Neural crest cell (in vitro differentiated cells): ENCODE data around the gene MAP3K7. TPM values are rescaled to one million over a fixed set of nuclear protein-coding genes. Genes with fewer than 3 reads are reported as not detected.

Experiments
- DNase-seq: peaks from one replicate; pipeline ENCODE4 v3.0.0; 2021; ENCODE audit warnings: low read depth, mixed read lengths, low spot score
- H3K27ac Mint-ChIP-seq: one replicate; pipeline ENCODE4 v1.8.0; 2021; ENCODE audit warnings: mild to moderate bottlenecking, mixed read lengths; ENCODE audit not compliant: unreplicated experiment
- H3K27me3 Mint-ChIP-seq: 2 replicates; pipeline ENCODE4 v1.8.0; 2021; ENCODE audit warnings: low read depth, mild to moderate bottlenecking, mixed read lengths
- H3K36me3 Mint-ChIP-seq: 2 replicates; pipeline ENCODE4 v1.8.0; 2021; ENCODE audit warnings: low read depth, mild to moderate bottlenecking, mixed read lengths
- H3K4me1 Mint-ChIP-seq: 2 replicates; pipeline ENCODE4 v1.8.0; 2021; ENCODE audit warnings: mixed read lengths
- H3K4me3 Mint-ChIP-seq: one replicate; pipeline ENCODE4 v1.8.0; 2021; ENCODE audit warnings: mild to moderate bottlenecking, mixed read lengths
- H3K9me3 Mint-ChIP-seq: 2 replicates; pipeline ENCODE4 v1.8.0; 2021; ENCODE audit warnings: mixed read lengths
- total RNA-seq: library from RNA; stranded (reverse); gene quantifications from 2 replicates; pipeline ENCODE4 v1.2.1, GENCODE V29; 2021
- TF ChIP-seq, protein P1 (sequence below): fragments of 200-600 bp; sonication (generic); conservative IDR thresholded peaks from 2 replicates; pipeline ENCODE4 v1.5.0; 2021; ENCODE audit warnings: antibody characterized with exemption, mild to moderate bottlenecking

MAP3K7 gene
- total RNA-seq, 1 donor from 2014 or later: 37.9 TPM

DNA sequence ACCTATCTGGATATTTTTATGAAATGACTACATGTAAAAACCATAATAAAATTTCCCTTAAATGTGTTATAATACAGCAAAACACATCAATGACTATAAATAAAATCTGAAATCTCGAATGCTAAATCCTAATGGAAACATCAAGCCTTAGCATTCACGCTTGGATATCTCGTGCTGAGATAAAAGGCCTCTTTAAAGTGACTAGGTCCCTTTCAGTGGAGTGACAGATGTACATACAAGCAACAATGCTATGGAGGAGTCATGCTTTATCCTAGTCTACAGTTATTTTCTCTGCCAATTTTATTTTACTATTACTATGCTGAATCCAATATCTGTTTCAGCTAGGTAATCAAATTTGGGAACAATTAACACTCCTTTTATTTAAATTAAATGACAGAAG lies 72.4 kb downstream of the MAP3K7 start:
- H3K4me1 Mint-ChIP-seq: peaks cover 8% of the 10 kb centered on the region
- TF ChIP-seq, protein P1, sequence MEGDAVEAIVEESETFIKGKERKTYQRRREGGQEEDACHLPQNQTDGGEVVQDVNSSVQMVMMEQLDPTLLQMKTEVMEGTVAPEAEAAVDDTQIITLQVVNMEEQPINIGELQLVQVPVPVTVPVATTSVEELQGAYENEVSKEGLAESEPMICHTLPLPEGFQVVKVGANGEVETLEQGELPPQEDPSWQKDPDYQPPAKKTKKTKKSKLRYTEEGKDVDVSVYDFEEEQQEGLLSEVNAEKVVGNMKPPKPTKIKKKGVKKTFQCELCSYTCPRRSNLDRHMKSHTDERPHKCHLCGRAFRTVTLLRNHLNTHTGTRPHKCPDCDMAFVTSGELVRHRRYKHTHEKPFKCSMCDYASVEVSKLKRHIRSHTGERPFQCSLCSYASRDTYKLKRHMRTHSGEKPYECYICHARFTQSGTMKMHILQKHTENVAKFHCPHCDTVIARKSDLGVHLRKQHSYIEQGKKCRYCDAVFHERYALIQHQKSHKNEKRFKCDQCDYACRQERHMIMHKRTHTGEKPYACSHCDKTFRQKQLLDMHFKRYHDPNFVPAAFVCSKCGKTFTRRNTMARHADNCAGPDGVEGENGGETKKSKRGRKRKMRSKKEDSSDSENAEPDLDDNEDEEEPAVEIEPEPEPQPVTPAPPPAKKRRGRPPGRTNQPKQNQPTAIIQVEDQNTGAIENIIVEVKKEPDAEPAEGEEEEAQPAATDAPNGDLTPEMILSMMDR: no peak
- peaks cover 10% of the 10 kb centered on the region for H3K36me3 Mint-ChIP-seq
- H3K9me3 Mint-ChIP-seq: no peaks in the 10 kb centered on the region
- no peak for DNase-seq
- H3K27ac Mint-ChIP-seq: no peak overlapping the region
- no peak overlapping the region for H3K4me3 Mint-ChIP-seq
- H3K27me3 Mint-ChIP-seq: no peaks in the 10 kb centered on the region

DNA sequence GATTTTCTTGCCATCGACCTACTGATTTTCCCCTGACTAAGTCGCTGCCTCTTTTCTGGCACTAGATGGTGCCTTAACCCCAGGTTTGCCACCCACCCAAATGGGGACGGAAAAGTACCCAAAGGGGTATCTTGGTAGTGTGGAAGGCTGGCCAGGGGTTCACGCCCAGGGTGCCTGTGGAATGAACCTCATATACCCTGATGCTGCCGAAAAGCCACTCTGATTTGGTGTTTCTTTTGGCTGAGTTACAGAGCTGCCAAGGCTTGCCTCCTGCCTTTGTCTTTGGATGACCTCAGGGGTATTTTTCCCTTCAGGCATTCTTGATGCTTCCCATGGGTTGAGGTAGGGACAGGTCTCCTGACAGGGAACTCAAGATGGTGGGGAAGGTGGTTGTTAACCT lies 78.1 kb downstream of the MAP3K7 start:
- Mint-ChIP-seq H3K27ac (no peak overlapping the region), H3K4me3 (no peak overlapping the region), H3K27me3 (no peaks in the 10 kb centered on the region), H3K9me3 (no peaks in the 10 kb centered on the region), H3K36me3 (peaks cover 10% of the 10 kb centered on the region), H3K4me1 (no peaks in the 10 kb centered on the region)
- TF ChIP-seq, protein P1: no peak
- no peak for DNase-seq

DNA sequence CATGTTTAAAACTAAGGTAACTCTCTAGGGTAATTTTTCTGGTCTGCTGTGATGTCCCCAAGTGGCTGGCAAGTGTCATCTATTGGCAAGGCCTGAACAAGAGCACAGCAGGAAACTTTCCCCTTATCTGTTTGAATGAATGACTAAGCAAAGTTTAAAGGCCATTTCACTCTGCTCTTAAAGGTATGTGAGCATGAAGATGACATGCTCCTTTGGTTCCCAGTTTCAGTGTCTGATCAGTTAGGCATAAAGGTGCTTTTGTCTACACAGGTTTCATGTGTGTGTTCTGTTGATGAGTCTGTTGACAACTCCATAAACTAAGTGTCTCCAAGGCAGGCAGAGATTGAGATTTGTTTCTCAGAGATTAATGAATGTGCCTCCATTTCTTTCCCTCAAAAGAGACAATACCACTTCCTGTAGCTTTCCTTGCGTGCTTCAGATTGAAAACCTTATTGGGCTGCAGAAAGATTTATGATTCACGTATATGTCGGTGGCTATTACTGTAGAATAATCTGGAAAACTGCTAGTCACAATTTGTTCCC lies 83.9 kb downstream of the MAP3K7 start:
- TF ChIP-seq, protein P1: no peak
- Mint-ChIP-seq H3K4me3 (no peak overlapping the region), H3K4me1 (peaks cover 9% of the 10 kb centered on the region), H3K9me3 (no peaks in the 10 kb centered on the region), H3K36me3 (no peaks in the 10 kb centered on the region), H3K27me3 (no peaks in the 10 kb centered on the region), H3K27ac (no peak overlapping the region)
- no peak for DNase-seq

DNA sequence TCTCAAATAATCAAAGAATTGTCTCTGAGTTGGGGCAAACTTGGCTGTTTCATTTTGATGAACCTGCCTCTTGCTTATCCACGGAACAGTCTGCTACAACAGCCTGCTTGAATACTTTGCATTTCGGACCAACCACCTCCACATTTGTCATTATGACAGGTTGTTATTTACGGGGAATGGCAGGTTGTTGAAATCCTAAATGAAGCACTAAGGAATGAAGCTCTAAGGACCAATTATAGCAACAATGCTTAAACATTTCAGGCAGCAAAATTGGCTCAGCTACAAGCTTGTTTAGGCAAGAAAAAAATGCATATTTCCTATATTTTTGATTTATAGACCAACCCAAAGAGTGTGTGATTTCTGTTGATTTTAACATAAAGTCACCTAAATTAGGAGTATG lies 84.5 kb downstream of the MAP3K7 start:
- no peak for DNase-seq
- Mint-ChIP-seq H3K27ac (no peak overlapping the region), H3K27me3 (no peaks in the 10 kb centered on the region), H3K4me1 (peaks cover 10% of the 10 kb centered on the region), H3K4me3 (no peak overlapping the region), H3K9me3 (no peaks in the 10 kb centered on the region), H3K36me3 (no peaks in the 10 kb centered on the region)
- TF ChIP-seq, protein P1: no peak

DNA sequence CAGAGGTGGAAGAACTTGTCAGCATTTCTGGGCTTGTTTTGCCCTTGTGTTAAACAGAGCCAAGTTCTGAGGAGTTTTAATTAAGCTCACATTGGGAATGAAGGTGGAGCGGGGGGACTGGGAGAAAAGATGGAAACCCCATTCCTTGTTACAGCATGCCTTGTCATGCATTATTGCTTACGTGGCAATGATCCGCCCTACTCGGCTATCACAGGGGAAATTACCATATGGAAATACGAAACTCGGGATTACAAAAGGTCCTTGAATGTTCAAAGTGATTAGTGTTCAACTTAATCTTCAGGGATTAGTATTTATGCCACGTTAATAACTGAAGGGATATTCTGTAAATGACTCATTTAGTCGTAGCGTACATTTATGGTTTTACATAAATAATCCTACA lies 86.4 kb downstream of the MAP3K7 start:
- Mint-ChIP-seq H3K4me3 (no peak overlapping the region), H3K9me3 (no peaks in the 10 kb centered on the region), H3K27ac (no peak overlapping the region), H3K27me3 (no peaks in the 10 kb centered on the region), H3K4me1 (peaks cover 26% of the 10 kb centered on the region), H3K36me3 (no peaks in the 10 kb centered on the region)
- no peak for DNase-seq
- TF ChIP-seq, protein P1: no peak
